Mesenchymal stem cell (in vitro differentiated cells and primary cell): ENCODE measurements around the gene SORCS1. TPM values are rescaled to one million over a fixed set of nuclear protein-coding genes. Genes with fewer than 3 reads are reported as not detected.

ENCODE experiments used
- DNase-seq: peaks from one replicate; pipeline ENCODE4 v3.0.0-alpha.2; 2013
- H2AFZ ChIP-seq: one replicate; pipeline ENCODE4 v1.6.1; 2013; ENCODE audit warnings: low read depth, mild to moderate bottlenecking, control low read depth, inconsistent platforms, low read length, moderate library complexity
- H2AK5ac ChIP-seq: 2 replicates; pipeline ENCODE4 v1.6.1; 2013; ENCODE audit warnings: low read length, moderate library complexity, mild to moderate bottlenecking, inconsistent platforms; ENCODE audit not compliant: severe bottlenecking
- H2BK120ac ChIP-seq: one replicate; pipeline ENCODE4 v1.6.1; 2013; ENCODE audit warnings: low read depth, mild to moderate bottlenecking, inconsistent platforms, low read length, moderate library complexity
- H2BK12ac ChIP-seq, 2 experiments: one replicate each; pipeline ENCODE4 v1.6.1; 2013; ENCODE audit warnings: inconsistent platforms in 2 of 2, low read length in 2 of 2, mild to moderate bottlenecking in 2 of 2, moderate library complexity in 2 of 2, control low read depth in 1 of 2
- H2BK15ac ChIP-seq: one replicate; pipeline ENCODE4 v1.6.1; 2013; ENCODE audit warnings: mild to moderate bottlenecking, low read depth, inconsistent platforms; ENCODE audit not compliant: poor library complexity, severe bottlenecking
- H2BK5ac ChIP-seq: 2 replicates; pipeline ENCODE4 v1.6.1; 2013; ENCODE audit warnings: low read depth, mild to moderate bottlenecking, low read length, control low read depth, inconsistent platforms; ENCODE audit not compliant: poor library complexity, severe bottlenecking
- H3K14ac ChIP-seq, 2 experiments: one replicate each; pipeline ENCODE4 v1.6.1; 2013; ENCODE audit warnings: inconsistent platforms in 2 of 2, low read length in 2 of 2, control low read depth in 1 of 2, mild to moderate bottlenecking in 1 of 2, moderate library complexity in 1 of 2
- H3K18ac ChIP-seq, 2 experiments: one replicate each; pipeline ENCODE4 v1.6.1; 2013; ENCODE audit warnings: inconsistent platforms in 2 of 2, low read length in 2 of 2, control low read depth in 1 of 2, low read depth in 1 of 2, mild to moderate bottlenecking in 1 of 2
- H3K23ac ChIP-seq, 2 experiments: one replicate each; pipeline ENCODE4 v1.6.1; 2013; ENCODE audit warnings: inconsistent platforms in 2 of 2, low read length in 2 of 2, mild to moderate bottlenecking in 2 of 2, moderate library complexity in 2 of 2, control low read depth in 1 of 2
- H3K27ac ChIP-seq: 2 replicates; pipeline ENCODE4 v1.5.1; 2013; ENCODE audit warnings: mild to moderate bottlenecking, moderate library complexity, low read length, control low read depth, inconsistent platforms; ENCODE audit not compliant: poor library complexity, severe bottlenecking
- H3K27me3 ChIP-seq, 2 experiments: 2 replicates each; pipeline versions ENCODE4 v1.6.1 to v1.7.0; 2013; ENCODE audit warnings: low read length in 2 of 2, mild to moderate bottlenecking in 2 of 2, moderate library complexity in 2 of 2, control low read depth in 1 of 2, inconsistent platforms in 1 of 2; ENCODE audit not compliant: control insufficient read depth in 1 of 2, insufficient read depth in 1 of 2
- H3K36me3 ChIP-seq, 2 experiments: 2 replicates each; pipeline versions ENCODE4 v1.6.1 to v1.7.0; 2013; ENCODE audit warnings: low read length in 2 of 2, control low read depth in 1 of 2, inconsistent platforms in 1 of 2, low read depth in 1 of 2, mild to moderate bottlenecking in 1 of 2; ENCODE audit not compliant: insufficient read depth in 2 of 2, control insufficient read depth in 1 of 2
- H3K4ac ChIP-seq, 2 experiments: one replicate each; pipeline ENCODE4 v1.6.1; 2013; ENCODE audit warnings: inconsistent platforms in 2 of 2, low read length in 2 of 2, mild to moderate bottlenecking in 2 of 2, moderate library complexity in 2 of 2, control low read depth in 1 of 2, low read depth in 1 of 2
- H3K4me1 ChIP-seq: 2 replicates; pipeline ENCODE4 v1.6.1; 2013; ENCODE audit warnings: low read depth, low read length, control low read depth; ENCODE audit not compliant: control insufficient read depth, insufficient read depth
- H3K4me2 ChIP-seq: 2 replicates; pipeline ENCODE4 v1.6.1; 2013; ENCODE audit warnings: low read length, mild to moderate bottlenecking, inconsistent platforms; ENCODE audit not compliant: poor library complexity, severe bottlenecking
- H3K4me3 ChIP-seq, 2 experiments: 2 replicates each; pipeline versions ENCODE4 v1.5.1 to v1.7.0; 2013; ENCODE audit warnings: low read length in 2 of 2, mild to moderate bottlenecking in 2 of 2, control low read depth in 1 of 2, low read depth in 1 of 2; ENCODE audit not compliant: insufficient read depth in 1 of 2
- H3K79me1 ChIP-seq: replicated peaks from 2 replicates; pipeline ENCODE4 v1.6.1; 2013; ENCODE audit warnings: mild to moderate bottlenecking, control low read depth, low read length, inconsistent platforms; ENCODE audit not compliant: poor library complexity, severe bottlenecking
- H3K9ac ChIP-seq: 2 replicates; pipeline ENCODE4 v1.7.0; 2013; ENCODE audit warnings: mild to moderate bottlenecking, low read length, moderate library complexity
- H3K9me3 ChIP-seq: 2 replicates; pipeline ENCODE4 v1.7.0; 2013; ENCODE audit warnings: mild to moderate bottlenecking, low read length; ENCODE audit not compliant: control insufficient read depth
- H4K8ac ChIP-seq: one replicate; pipeline ENCODE4 v1.6.1; 2013; ENCODE audit warnings: inconsistent platforms, mild to moderate bottlenecking, low read length, moderate library complexity
- H4K91ac ChIP-seq: one replicate; pipeline ENCODE4 v1.6.1; 2013; ENCODE audit warnings: mild to moderate bottlenecking, low read length, inconsistent platforms
- WGBS: methylation state at CpG from one replicate; pipeline ENCODE4 v1.1.7; 2013; ENCODE audit warnings: mixed read lengths; 5-methylcytosine and 5-hydroxymethylcytosine counted together
- polyA plus RNA-seq, 2 experiments: library from polyadenylated mRNA; stranded (reverse); fragments of 200-250 nt; gene quantifications; one replicate each; pipeline ENCODE4 v1.2.3, GENCODE V29; 2013

The SORCS1 gene
- 0.12 TPM for polyA plus RNA-seq (2013, experiment 1 of 2)
- polyA plus RNA-seq (2013, experiment 2 of 2), result 0.22 TPM

GRCh38 chr10:107163881-107164861, at the start of gene SORCS1:
SORCS1 (minus strand) TSS chr10:107164706.
- no peaks in the 10 kb centered on the region for H3K9me3 ChIP-seq
- no peak within 1 kb of the TSS for H3K23ac ChIP-seq
- no peak within 1 kb of the TSS for H3K27ac ChIP-seq
- no peak within 1 kb of the TSS for H2BK15ac ChIP-seq
- H3K18ac ChIP-seq, result no peak within 1 kb of the TSS
- no peak within 1 kb of the TSS for H3K9ac ChIP-seq
- H4K91ac ChIP-seq, result no peak within 1 kb of the TSS
- H4K8ac ChIP-seq, result no peak within 1 kb of the TSS
- peaks cover 24 to 46% of the 10 kb centered on the region in 2 experiments for H3K27me3 ChIP-seq
- H3K4me1 ChIP-seq, result peaks cover 10% of the 10 kb centered on the region
- H2BK12ac ChIP-seq, result no peak within 1 kb of the TSS
- 1% methylated on average over 69 of the region's 105 CpGs for WGBS
- H2BK120ac ChIP-seq, result no peak within 1 kb of the TSS
- H2AFZ ChIP-seq, result peak within 1 kb of the TSS; percentile 42
- no peak within 1 kb of the TSS for H3K4ac ChIP-seq
- no peak for DNase-seq
- H3K79me1 ChIP-seq, result no peaks in the 10 kb centered on the region
- H2AK5ac ChIP-seq, result no peak within 1 kb of the TSS
- H3K14ac ChIP-seq, result no peak within 1 kb of the TSS
- no peaks in the 10 kb centered on the region for H3K36me3 ChIP-seq
- H3K4me3 ChIP-seq, result peak within 1 kb of the TSS; percentile 26 to 29
- no peak within 1 kb of the TSS for H2BK5ac ChIP-seq
- H3K4me2 ChIP-seq, result peak within 1 kb of the TSS; percentile 63

- Histone ChIP-seq H3K79me1 (no peaks in the 10 kb centered on the region), H3K23ac (no peak overlapping the region), H2BK12ac (no peak overlapping the region), H2AFZ (no peak overlapping the region), H3K14ac (no peak overlapping the region), H2BK15ac (no peak overlapping the region), H4K91ac (no peak overlapping the region), H3K4me1 (no peaks in the 10 kb centered on the region), H3K9ac (no peak overlapping the region), H3K18ac (no peak overlapping the region), H3K4me3 (no peak overlapping the region), H3K27ac (no peak overlapping the region), H3K27me3 (no peaks in the 10 kb centered on the region), H2BK5ac (no peak overlapping the region), H3K4ac (no peak overlapping the region), H3K9me3 (peaks cover 13% of the 10 kb centered on the region), H2AK5ac (no peak overlapping the region), H3K4me2 (no peak overlapping the region), H3K36me3 (no peaks in the 10 kb centered on the region), H2BK120ac (no peak overlapping the region), H4K8ac (no peak overlapping the region)
- 73% methylated on average over 2 of the region's 2 CpGs for WGBS
- DNase-seq, result no peak
These were observed 49.8 kb upstream of the SORCS1 start for GRCh38 chr10:107214261-107214660.

- no peaks in the 10 kb centered on the region for H3K27me3 ChIP-seq
- no peak overlapping the region for H3K4me2 ChIP-seq
- no peak overlapping the region for H3K9ac ChIP-seq
- no peak for DNase-seq
- H3K27ac ChIP-seq, result no peak overlapping the region
- H3K79me1 ChIP-seq, result no peaks in the 10 kb centered on the region
- no peak overlapping the region for H2BK5ac ChIP-seq
- no peak overlapping the region for H2AK5ac ChIP-seq
- no peak overlapping the region for H2BK12ac ChIP-seq
- no peak overlapping the region for H3K23ac ChIP-seq
- 88% methylated on average over 8 of the region's 8 CpGs for WGBS
- no peak overlapping the region for H2BK120ac ChIP-seq
- no peaks in the 10 kb centered on the region for H3K4me1 ChIP-seq
- H3K4ac ChIP-seq, result no peak overlapping the region
- no peak overlapping the region for H4K91ac ChIP-seq
- H3K14ac ChIP-seq, result no peak overlapping the region
- H3K36me3 ChIP-seq, result no peaks in the 10 kb centered on the region
- no peak overlapping the region for H3K18ac ChIP-seq
- no peak overlapping the region for H2AFZ ChIP-seq
- H3K4me3 ChIP-seq, result no peak overlapping the region
- no peak overlapping the region for H2BK15ac ChIP-seq
- H4K8ac ChIP-seq, result no peak overlapping the region
- H3K9me3 ChIP-seq, result peaks cover 13% of the 10 kb centered on the region
These were observed 49.4 kb upstream of the SORCS1 start for GRCh38 chr10:107213861-107214260.

GRCh38 chr10:107206833-107207232, 42.3 kb upstream of the SORCS1 start:
- Histone ChIP-seq H2BK15ac (no peak overlapping the region), H4K8ac (no peak overlapping the region), H3K27ac (no peak overlapping the region), H3K23ac (no peak overlapping the region), H4K91ac (no peak overlapping the region), H2AFZ (no peak overlapping the region), H3K4me2 (no peak overlapping the region), H3K27me3 (no peaks in the 10 kb centered on the region), H3K18ac (no peak overlapping the region), H3K79me1 (no peaks in the 10 kb centered on the region), H2AK5ac (no peak overlapping the region), H2BK5ac (no peak overlapping the region), H3K36me3 (no peaks in the 10 kb centered on the region), H3K9ac (no peak overlapping the region), H2BK120ac (no peak overlapping the region), H3K4me3 (no peak overlapping the region), H3K4ac (no peak overlapping the region), H2BK12ac (no peak overlapping the region), H3K14ac (no peak overlapping the region), H3K4me1 (no peaks in the 10 kb centered on the region), H3K9me3 (peaks cover 14% of the 10 kb centered on the region)
- WGBS, result 47% methylated on average over 4 of the region's 4 CpGs
- DNase-seq, result no peak
